Measurements from ENCODE around the gene AKTIP.

The AKTIP gene

DNA sequence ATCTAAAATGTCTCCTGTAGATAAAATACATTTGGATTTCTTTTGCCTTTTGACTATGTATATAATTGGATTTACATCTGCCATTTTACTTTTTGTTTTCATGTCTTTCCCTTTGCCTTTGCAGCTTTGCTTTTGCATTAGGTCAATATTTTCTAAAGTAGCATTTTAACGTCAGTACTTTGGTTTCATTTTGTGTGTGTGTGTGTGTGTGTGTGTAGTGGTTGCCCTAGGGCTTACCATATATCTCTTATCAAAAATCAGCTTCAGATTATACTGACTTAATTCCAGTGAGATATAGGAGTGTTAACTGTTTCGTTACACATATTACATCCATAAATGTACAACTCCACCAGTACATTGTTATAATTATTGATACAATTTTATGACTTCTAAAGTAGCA is 26.1 kb downstream of the AKTIP start:
- no peak for DNase-seq

GRCh38 chr16:53465606-53466280 is 37.3 kb downstream of the AKTIP start:
- DNase-seq, result no peak

DNA sequence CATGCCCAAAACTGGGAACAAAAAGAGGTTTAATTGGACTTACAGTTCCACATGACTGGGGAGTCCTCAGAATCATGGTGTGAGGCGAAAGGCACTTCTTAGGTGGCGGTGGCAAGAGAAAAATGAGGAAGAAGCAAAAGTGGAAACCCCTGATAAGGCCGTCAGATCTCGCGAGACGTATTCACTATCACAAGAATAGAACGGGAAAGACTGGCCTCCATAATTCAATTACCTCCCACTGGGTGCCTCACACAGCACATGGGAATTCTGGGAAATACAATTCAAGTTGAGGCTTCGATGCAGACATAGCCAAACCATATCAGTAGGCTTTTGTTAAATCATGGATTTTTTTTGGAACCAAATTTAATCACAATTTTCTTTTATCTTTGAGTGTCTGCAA is 44.4 kb downstream of the AKTIP start:
- no peak for DNase-seq

- DNase-seq, result peak; percentile 88
Observed at GRCh38 chr16:53457670-53458069, 45.3 kb downstream of the AKTIP start.

DNA sequence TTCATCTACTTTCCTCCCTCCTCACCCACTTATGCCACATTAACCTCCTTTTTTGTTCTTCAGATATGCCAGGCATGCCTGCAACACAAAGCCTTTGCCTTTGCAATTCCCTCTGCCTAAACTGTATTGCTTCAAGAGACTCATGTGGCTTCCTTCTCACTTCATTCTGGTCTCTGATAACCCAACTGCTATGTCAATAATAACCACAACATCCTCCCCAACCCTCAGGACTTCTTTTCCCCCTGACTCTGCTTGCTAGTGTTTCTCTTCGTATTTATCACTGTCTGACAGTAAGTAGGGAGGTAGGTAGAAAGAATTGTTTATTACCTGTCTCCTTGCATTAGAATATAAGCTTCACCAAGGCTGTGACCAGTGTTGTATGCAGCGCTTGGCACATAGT is 46.4 kb downstream of the AKTIP start:
- DNase-seq, result peak; percentile 80

DNA sequence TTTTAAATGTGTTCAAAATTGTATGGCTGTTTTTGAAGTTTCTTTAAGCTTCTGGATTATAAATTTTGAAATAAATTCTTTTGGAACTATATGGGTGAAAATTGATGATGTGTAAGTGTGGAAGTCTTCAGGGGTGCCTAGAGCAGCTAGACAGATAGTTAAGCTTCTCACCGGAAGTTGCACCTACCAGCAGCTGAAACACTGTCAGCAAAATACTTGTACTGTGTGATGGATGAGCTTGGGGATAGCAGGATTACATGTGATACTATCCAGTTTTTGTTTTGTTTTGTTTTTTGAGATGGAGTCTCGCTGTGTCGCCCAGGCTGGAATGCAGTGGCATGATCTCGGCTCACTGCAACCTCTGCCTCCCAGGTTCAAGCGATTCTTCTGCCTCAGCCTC is 49.1 kb downstream of the AKTIP start:
- peak; percentile 57 for DNase-seq

DNA sequence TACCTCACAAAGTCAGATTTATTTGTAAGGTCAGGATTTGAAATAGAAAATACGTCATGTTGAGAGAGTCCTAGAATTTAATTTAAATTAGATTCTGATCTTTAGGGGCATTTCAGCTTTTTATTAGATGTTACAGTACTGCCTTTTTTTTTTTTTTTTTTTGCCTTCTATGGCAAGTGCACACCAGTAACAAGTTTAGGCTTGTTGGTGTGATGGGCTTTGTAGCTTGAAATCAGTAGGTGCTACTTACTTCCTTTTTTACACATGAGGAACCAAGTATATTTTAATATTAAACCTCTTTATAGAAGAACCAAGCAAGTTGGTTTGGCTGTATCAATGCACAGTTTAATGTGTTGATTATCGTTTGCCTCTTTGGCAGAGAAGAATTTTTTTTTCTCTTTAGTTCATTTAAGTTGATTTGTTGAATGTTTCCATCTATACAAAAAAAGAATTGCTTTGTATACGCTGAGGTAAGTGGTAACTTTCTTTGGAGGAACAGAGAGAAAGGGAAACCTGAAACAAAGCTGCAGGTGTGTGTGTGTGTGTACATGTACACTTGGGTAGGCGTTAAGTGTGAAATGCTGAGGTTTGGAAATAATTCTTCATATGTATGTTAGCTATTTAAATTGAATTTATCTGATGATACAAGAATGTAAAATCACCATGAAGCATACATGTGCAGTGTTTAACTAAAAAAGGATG is 53.0 kb downstream of the AKTIP start:
- peak; percentile 17 for DNase-seq

DNA sequence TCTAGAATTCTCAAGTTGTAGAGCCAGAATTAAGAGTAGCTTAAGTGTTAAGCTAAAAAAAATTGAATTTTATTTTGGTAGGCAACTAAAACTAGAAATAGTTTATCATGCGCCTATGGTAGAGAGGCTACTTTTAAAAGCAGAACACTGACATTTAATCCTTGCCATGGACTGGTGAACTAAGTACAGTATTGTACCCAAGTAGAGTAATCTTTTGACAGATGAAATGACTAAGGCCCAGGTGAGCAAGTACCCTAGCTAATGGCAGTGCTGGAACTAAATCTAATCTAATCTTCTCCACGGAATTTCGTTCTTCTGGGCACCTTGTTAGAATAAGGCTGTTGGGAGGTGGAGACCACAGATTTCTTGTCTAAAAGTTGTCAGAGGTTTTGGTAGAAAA is 56.9 kb downstream of the AKTIP start:
- no peak for DNase-seq

- peak; percentile 25 for DNase-seq
Observed at GRCh38 chr16:53445534-53445933, 57.5 kb downstream of the AKTIP start.
